ENCODE measurements around the gene GDPD5. TPM values are rescaled to one million over a fixed set of nuclear protein-coding genes. Genes with fewer than 3 reads are reported as not detected.
A peak's percentile ranks its signal among the peaks of the same experiment; 100 is the strongest.

The GDPD5 gene
- total and polyA plus RNA-seq, 9 of the 15 experiments (the other 6 are each of a cell fraction or from before 2014, with no cell fraction given) = 0.32 to 27.3 (median 8.0) TPM

DNA sequence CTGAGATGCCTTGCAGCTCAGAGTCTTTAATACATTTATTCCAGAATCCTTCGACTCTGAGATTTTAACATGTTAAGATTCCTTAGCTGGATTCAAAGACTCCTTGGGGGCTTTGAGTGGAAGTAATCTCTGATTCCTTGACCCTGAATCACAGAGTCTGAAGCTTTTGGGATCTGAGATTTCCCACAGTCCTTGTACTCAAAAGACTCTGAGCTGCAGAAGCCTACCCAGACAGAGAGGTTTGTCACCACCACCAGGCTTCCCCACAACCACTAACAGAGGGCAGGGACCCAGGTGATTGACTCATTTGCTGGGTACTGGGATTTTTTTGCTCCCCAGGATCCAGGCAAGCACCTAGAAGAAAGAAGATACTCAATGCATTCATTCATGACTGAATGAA, 34.9 kb upstream of the GDPD5 start:
- DNase-seq (ENCODE audit: extremely low read depth in 1 of 4, low spot score in 3 of 4) = no peak
- H3K9me1 ChIP-seq (ENCODE audit: control insufficient read depth, insufficient read depth, low read length) = peaks cover 4% of the 10 kb centered on the region
- no peaks in the 10 kb centered on the region for H3K27me3 ChIP-seq (ENCODE audit: control insufficient read depth in 2 of 2, insufficient read depth in 2 of 2, low read length in 2 of 2)
- no peaks in the 10 kb centered on the region for H3K9me3 ChIP-seq (replicated peaks; ENCODE audit: control insufficient read depth, insufficient read depth, low read depth, low read length)
- intact Hi-C loops (cut with micrococcal nuclease) = no loop called here
- 71% methylated on average over 1 of the region's 1 CpG for WGBS (ENCODE audit: insufficient coverage, low coverage, missing lambda C conversion rate)
- in situ Hi-C loops (cut with MboI) = no loop called here
- H3K27ac ChIP-seq (ENCODE audit: extremely low read depth, low read depth, low read length) = peak overlapping the region; percentile 20; the same call in 1 of the 3 replicates
- no peak for ATAC-seq
- peaks cover 61 to 63% of the 10 kb centered on the region in 2 experiments for H3K4me1 ChIP-seq (replicated peaks in 1 of 2; ENCODE audit: control insufficient read depth in 2 of 2, insufficient read depth in 2 of 2, low read length in 2 of 2)
- H3K36me3 ChIP-seq (ENCODE audit: control insufficient read depth, insufficient read depth, low read length) = peaks cover 17% of the 10 kb centered on the region; the same call in 2 of the 3 replicates
- no peak for FAIRE-seq
- CTCF ChIA-PET (ENCODE audit: low intra/inter-chr PET ratio) = no interaction called here
- TF ChIP-seq, protein P1, sequence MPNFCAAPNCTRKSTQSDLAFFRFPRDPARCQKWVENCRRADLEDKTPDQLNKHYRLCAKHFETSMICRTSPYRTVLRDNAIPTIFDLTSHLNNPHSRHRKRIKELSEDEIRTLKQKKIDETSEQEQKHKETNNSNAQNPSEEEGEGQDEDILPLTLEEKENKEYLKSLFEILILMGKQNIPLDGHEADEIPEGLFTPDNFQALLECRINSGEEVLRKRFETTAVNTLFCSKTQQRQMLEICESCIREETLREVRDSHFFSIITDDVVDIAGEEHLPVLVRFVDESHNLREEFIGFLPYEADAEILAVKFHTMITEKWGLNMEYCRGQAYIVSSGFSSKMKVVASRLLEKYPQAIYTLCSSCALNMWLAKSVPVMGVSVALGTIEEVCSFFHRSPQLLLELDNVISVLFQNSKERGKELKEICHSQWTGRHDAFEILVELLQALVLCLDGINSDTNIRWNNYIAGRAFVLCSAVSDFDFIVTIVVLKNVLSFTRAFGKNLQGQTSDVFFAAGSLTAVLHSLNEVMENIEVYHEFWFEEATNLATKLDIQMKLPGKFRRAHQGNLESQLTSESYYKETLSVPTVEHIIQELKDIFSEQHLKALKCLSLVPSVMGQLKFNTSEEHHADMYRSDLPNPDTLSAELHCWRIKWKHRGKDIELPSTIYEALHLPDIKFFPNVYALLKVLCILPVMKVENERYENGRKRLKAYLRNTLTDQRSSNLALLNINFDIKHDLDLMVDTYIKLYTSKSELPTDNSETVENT (CRISPR knock-in tag; IDR thresholded peaks at IDR 0.05) = no peak
- TF ChIP-seq KDM1A (IDR thresholded peaks at IDR 0.05) (peak; percentile 61 to 70; a peak in 3 of 4 replicates), ZNF75A (CRISPR knock-in tag; IDR thresholded peaks at IDR 0.05) (no peak)
- H2AFZ ChIP-seq (ENCODE audit: low read depth, low read length) = 0 out of 2 replicates have a peak overlapping the region, but pooled peaks have one; percentile 84
- H3K4me2 ChIP-seq (ENCODE audit: insufficient read depth, low read length) = no peak overlapping the region
- no peak overlapping the region for H3K4me3 ChIP-seq
- H3K79me2 ChIP-seq (ENCODE audit: control insufficient read depth, insufficient read depth, low read length) = peaks cover 39% of the 10 kb centered on the region
- no peaks in the 10 kb centered on the region for H4K20me1 ChIP-seq (replicated peaks; ENCODE audit: control insufficient read depth, insufficient read depth, low read length)
- no peak overlapping the region for H3K9ac ChIP-seq (ENCODE audit: insufficient read depth in 1 of 2, low read depth in 2 of 2, low read length in 2 of 2)
- POLR2A ChIA-PET = interaction anchor here (0.6 to 10.5 kb wide), 8 partner anchors 12 to 160 kb away, joined by 3 to 115 read pairs (median 3); no protein-coding TSS in a partner anchor
- BruUV-seq (replicated peaks) = no TSS peak
